22Rv1 (cell line): Measurements from ENCODE around the gene SPEF2.

Source experiments
- H3K27ac ChIP-seq: fragments of 450-650 bp; 2 replicates; pipeline ENCODE4 v1.5.1; 2017
- CTCF ChIP-seq: fragments of 450-650 bp; IDR thresholded peaks from 2 replicates; pipeline ENCODE4 v1.5.1; 2017; ENCODE audit warnings: mild to moderate bottlenecking
- ZFX ChIP-seq: fragments of 450-650 bp; IDR thresholded peaks from 2 replicates; pipeline ENCODE4 v1.6.1; 2017; ENCODE audit warnings: antibody characterized with exemption, borderline replicate concordance

The SPEF2 gene

GRCh38 chr5:35826056-35826455 lies 208.4 kb downstream of the SPEF2 start:
- TF ChIP-seq CTCF: no peak
- TF ChIP-seq ZFX: no peak
- H3K27ac ChIP-seq: no peak overlapping the region

GRCh38 chr5:35826554-35826953 lies 208.9 kb downstream of the SPEF2 start:
- TF ChIP-seq ZFX: no peak
- no peak for TF ChIP-seq CTCF
- no peak overlapping the region for H3K27ac ChIP-seq

- TF ChIP-seq ZFX (no peak), CTCF (no peak)
- no peak overlapping the region for H3K27ac ChIP-seq
Measured at GRCh38 chr5:35828082-35828598, 210.5 kb downstream of the SPEF2 start.

GRCh38 chr5:35830587-35830986 lies 212.9 kb downstream of the SPEF2 start:
- TF ChIP-seq CTCF (no peak), ZFX (no peak)
- H3K27ac ChIP-seq: peak overlapping the region; percentile 21; the same call in 1 of the 2 replicates

GRCh38 chr5:35832762-35833161 lies 215.1 kb downstream of the SPEF2 start:
- H3K27ac ChIP-seq: no peak overlapping the region
- no peak for TF ChIP-seq CTCF
- TF ChIP-seq ZFX: no peak

DNA sequence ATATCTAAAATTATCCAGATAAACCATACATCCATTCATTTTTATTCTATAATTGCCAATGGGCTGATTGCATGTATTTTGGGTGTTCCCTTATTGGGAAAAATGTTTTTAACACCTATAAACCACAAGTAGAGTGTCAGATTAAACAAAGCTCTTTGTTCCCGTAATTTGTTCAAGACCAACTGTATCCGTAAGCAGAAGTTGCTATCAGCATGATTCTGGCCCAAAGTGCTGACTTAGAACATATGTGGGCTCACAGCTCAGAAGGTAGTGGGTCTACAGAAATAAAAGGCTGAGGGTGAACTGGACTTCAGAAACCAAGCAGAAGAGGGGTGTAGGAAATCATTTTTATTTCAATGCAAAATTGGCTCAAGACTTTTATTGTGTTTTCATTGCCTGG lies 215.6 kb downstream of the SPEF2 start:
- TF ChIP-seq CTCF (no peak), ZFX (no peak)
- H3K27ac ChIP-seq: no peak overlapping the region

GRCh38 chr5:35835796-35836742 lies 218.4 kb downstream of the SPEF2 start:
- TF ChIP-seq CTCF: no peak
- no peak for TF ChIP-seq ZFX
- H3K27ac ChIP-seq: no peak overlapping the region
